Mesendoderm (in vitro differentiated cells): ENCODE data around the gene MARCKS.

Source experiments
- DNase-seq: peaks from one replicate; pipeline ENCODE4 v3.0.0; 2013
- H2AK5ac ChIP-seq: 2 replicates; pipeline ENCODE4 v1.6.1; 2013; ENCODE audit warnings: low read length, inconsistent platforms
- H2BK120ac ChIP-seq: 2 replicates; pipeline ENCODE4 v1.6.1; 2013; ENCODE audit warnings: low read depth, mild to moderate bottlenecking, low read length, moderate library complexity, mixed read lengths
- H2BK15ac ChIP-seq: replicated peaks from 2 replicates; pipeline ENCODE4 v1.6.1; 2013; ENCODE audit warnings: low read depth, mild to moderate bottlenecking, moderate library complexity
- H2BK5ac ChIP-seq: 2 replicates; pipeline ENCODE4 v1.6.1; 2013; ENCODE audit warnings: low read length, inconsistent platforms
- H3K18ac ChIP-seq: 2 replicates; pipeline ENCODE4 v1.6.1; 2013; ENCODE audit warnings: mild to moderate bottlenecking, low read length, mixed read lengths
- H3K23ac ChIP-seq: one replicate; pipeline ENCODE4 v1.6.1; 2013; ENCODE audit warnings: low read length
- H3K27ac ChIP-seq: 2 replicates; pipeline ENCODE4 v1.5.1; 2013; ENCODE audit warnings: low read depth, mild to moderate bottlenecking, inconsistent platforms, low read length, moderate library complexity
- H3K27me3 ChIP-seq: 2 replicates; pipeline ENCODE4 v1.6.1; 2013; ENCODE audit warnings: low read length, control low read depth, mild to moderate bottlenecking, inconsistent platforms; ENCODE audit not compliant: insufficient read depth, poor library complexity
- H3K36me3 ChIP-seq: 2 replicates; pipeline ENCODE4 v1.6.1; 2013; ENCODE audit warnings: low read length, inconsistent platforms; ENCODE audit not compliant: control insufficient read depth, insufficient read depth
- H3K4ac ChIP-seq: one replicate; pipeline ENCODE4 v1.6.1; 2013; ENCODE audit warnings: low read depth, mild to moderate bottlenecking, low read length, moderate library complexity
- H3K4me1 ChIP-seq: 2 replicates; pipeline ENCODE4 v1.6.1; 2013; ENCODE audit warnings: low read depth, low read length, inconsistent platforms; ENCODE audit not compliant: control insufficient read depth
- H3K4me2 ChIP-seq: 2 replicates; pipeline ENCODE4 v1.6.1; 2013; ENCODE audit warnings: low read length
- H3K4me3 ChIP-seq: 2 replicates; pipeline ENCODE4 v1.5.1; 2013; ENCODE audit warnings: mild to moderate bottlenecking, low read length
- H3K56ac ChIP-seq: one replicate; pipeline ENCODE4 v1.6.1; 2013; ENCODE audit warnings: low read length
- H3K79me1 ChIP-seq: 2 replicates; pipeline ENCODE4 v1.6.1; 2013; ENCODE audit warnings: low read length, inconsistent platforms
- H3K79me2 ChIP-seq: 2 replicates; pipeline ENCODE4 v1.6.1; 2013; ENCODE audit warnings: mild to moderate bottlenecking, low read length; ENCODE audit not compliant: control insufficient read depth, insufficient read depth
- H3K9ac ChIP-seq: 2 replicates; pipeline ENCODE4 v1.6.1; 2013; ENCODE audit warnings: low read length, inconsistent platforms
- H4K5ac ChIP-seq: one replicate; pipeline ENCODE4 v1.6.1; 2013; ENCODE audit warnings: low read length
- H4K8ac ChIP-seq: one replicate; pipeline ENCODE4 v1.6.1; 2013; ENCODE audit warnings: low read depth, mild to moderate bottlenecking, control low read depth, low read length, moderate library complexity
- WGBS: extraction: QIAGEN DNeasy Blood & Tissue Kit; methylation state at CpG from one replicate; pipeline ENCODE4 v1.1.7; 2013; ENCODE audit warnings: low lambda C conversion rate, missing lambda C conversion rate; ENCODE audit not compliant: insufficient coverage; ENCODE audit errors: extremely low coverage; 5-methylcytosine and 5-hydroxymethylcytosine counted together

MARCKS gene

GRCh38 chr6:113888956-113889630 is 31.9 kb downstream of the MARCKS start:
- Histone ChIP-seq H2BK15ac (no peak overlapping the region), H4K5ac (no peak overlapping the region), H3K56ac (no peak overlapping the region), H3K4ac (no peak overlapping the region), H3K9ac (no peak overlapping the region), H3K36me3 (no peaks in the 10 kb centered on the region), H3K27ac (no peak overlapping the region), H2BK120ac (no peak overlapping the region), H3K23ac (no peak overlapping the region), H4K8ac (no peak overlapping the region), H3K4me1 (no peaks in the 10 kb centered on the region), H2AK5ac (no peak overlapping the region), H3K18ac (no peak overlapping the region), H2BK5ac (no peak overlapping the region), H3K27me3 (no peaks in the 10 kb centered on the region), H3K79me1 (no peaks in the 10 kb centered on the region), H3K4me2 (no peak overlapping the region), H3K79me2 (no peaks in the 10 kb centered on the region), H3K4me3 (no peak overlapping the region)
- no CpG with 5 or more reads among the region's 3 CpGs for WGBS
- DNase-seq = no peak

- Histone ChIP-seq H3K4me2 (no peak overlapping the region), H3K27me3 (no peaks in the 10 kb centered on the region), H3K79me1 (no peaks in the 10 kb centered on the region), H3K79me2 (no peaks in the 10 kb centered on the region), H2BK5ac (no peak overlapping the region), H3K27ac (no peak overlapping the region), H3K9ac (no peak overlapping the region), H2AK5ac (no peak overlapping the region), H2BK120ac (no peak overlapping the region), H3K4me1 (no peaks in the 10 kb centered on the region), H3K23ac (no peak overlapping the region), H3K56ac (no peak overlapping the region), H2BK15ac (no peak overlapping the region), H4K5ac (no peak overlapping the region), H4K8ac (no peak overlapping the region), H3K18ac (no peak overlapping the region), H3K4ac (no peak overlapping the region), H3K4me3 (no peak overlapping the region), H3K36me3 (no peaks in the 10 kb centered on the region)
- DNase-seq = no peak
Measured at GRCh38 chr6:113893451-113893850, 36.3 kb downstream of the MARCKS start.

GRCh38 chr6:113893866-113894265 is 36.7 kb downstream of the MARCKS start:
- no peak overlapping the region for H2BK5ac ChIP-seq
- no peak overlapping the region for H3K4me3 ChIP-seq
- DNase-seq = no peak
- no peak overlapping the region for H3K4ac ChIP-seq
- H4K8ac ChIP-seq = no peak overlapping the region
- H3K27me3 ChIP-seq = no peaks in the 10 kb centered on the region
- no CpG with 5 or more reads among the region's 3 CpGs for WGBS
- H2BK15ac ChIP-seq = no peak overlapping the region
- no peak overlapping the region for H3K23ac ChIP-seq
- no peak overlapping the region for H3K9ac ChIP-seq
- H3K79me2 ChIP-seq = no peaks in the 10 kb centered on the region
- H3K56ac ChIP-seq = no peak overlapping the region
- no peaks in the 10 kb centered on the region for H3K4me1 ChIP-seq
- H3K27ac ChIP-seq = no peak overlapping the region
- no peak overlapping the region for H3K18ac ChIP-seq
- H3K4me2 ChIP-seq = no peak overlapping the region
- H3K36me3 ChIP-seq = no peaks in the 10 kb centered on the region
- no peak overlapping the region for H4K5ac ChIP-seq
- no peaks in the 10 kb centered on the region for H3K79me1 ChIP-seq
- no peak overlapping the region for H2AK5ac ChIP-seq
- no peak overlapping the region for H2BK120ac ChIP-seq

DNA sequence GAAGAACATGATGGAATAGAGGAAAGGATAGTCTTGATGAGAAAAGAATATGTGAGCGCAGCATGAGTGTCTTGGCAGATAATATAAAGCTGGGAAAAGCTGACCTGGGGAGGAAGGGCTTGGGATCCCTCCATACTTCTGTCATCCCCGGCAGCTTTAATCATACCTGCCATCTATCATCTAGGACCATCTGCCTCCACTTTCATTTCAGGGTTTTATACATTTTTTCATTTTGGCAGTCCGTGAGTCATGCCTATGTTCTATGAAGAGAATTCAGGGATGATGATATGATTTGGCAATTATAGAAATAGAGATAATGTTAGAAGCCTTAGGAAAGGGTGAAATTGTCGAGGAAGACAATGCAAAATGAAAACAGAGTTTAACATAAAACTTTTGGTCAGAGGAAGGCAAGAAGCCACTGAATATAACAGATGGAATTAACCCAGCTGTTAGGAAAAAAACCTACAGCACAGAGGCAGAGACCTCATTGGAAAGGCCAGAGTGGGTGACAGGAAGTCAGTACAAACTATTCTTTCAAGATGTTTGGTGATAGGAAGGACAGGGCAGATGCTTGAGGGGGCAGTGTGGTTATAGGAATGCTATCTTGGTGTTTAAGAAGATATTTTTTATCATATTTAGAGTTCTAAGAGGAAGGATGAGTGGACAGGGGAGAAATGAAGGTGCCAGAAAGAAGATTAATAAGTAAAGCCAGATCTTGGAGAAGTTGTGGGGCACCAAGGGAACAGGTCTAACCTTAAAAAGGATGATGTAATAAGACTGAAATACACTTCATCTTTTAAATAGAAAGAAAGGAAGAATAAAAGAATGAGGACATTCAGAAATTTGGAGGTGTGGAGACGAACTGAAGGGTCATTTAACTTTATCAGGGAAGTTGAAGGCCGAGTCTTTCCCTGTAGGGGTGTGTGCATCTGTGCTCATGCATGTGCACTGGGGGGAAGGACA is 37.8 kb downstream of the MARCKS start:
- H3K4me3 ChIP-seq = no peak overlapping the region
- no peak overlapping the region for H3K9ac ChIP-seq
- no peaks in the 10 kb centered on the region for H3K4me1 ChIP-seq
- no peak overlapping the region for H4K8ac ChIP-seq
- no peak overlapping the region for H3K27ac ChIP-seq
- H2BK5ac ChIP-seq = no peak overlapping the region
- no peaks in the 10 kb centered on the region for H3K27me3 ChIP-seq
- H4K5ac ChIP-seq = no peak overlapping the region
- no peak overlapping the region for H3K23ac ChIP-seq
- no peak overlapping the region for H3K4me2 ChIP-seq
- H2BK15ac ChIP-seq = no peak overlapping the region
- no peaks in the 10 kb centered on the region for H3K36me3 ChIP-seq
- H3K79me2 ChIP-seq = no peaks in the 10 kb centered on the region
- no peak overlapping the region for H2BK120ac ChIP-seq
- peak overlapping the region; percentile 15 for H3K56ac ChIP-seq
- no peak for DNase-seq
- WGBS = no CpG with 5 or more reads among the region's 6 CpGs
- no peak overlapping the region for H2AK5ac ChIP-seq
- no peak overlapping the region for H3K18ac ChIP-seq
- H3K79me1 ChIP-seq = no peaks in the 10 kb centered on the region
- no peak overlapping the region for H3K4ac ChIP-seq

DNA sequence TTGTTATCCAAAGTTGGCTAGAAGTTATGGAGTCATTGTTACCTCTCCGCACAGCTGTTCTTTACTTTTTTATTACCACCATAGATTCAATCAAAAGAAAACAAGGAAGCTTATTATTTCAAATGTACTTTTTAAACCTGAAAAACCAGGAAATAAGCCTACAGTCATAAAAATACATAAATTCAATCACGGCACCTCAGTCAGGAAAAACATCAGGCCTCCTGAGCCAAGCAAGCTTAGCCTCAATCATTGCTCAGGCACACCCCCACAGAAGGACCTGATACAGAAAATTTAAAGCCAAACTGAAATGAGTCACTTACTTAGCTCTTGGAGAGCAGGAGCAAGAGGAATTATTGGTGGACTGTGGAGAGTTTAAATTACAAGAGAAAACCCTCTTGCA is 44.3 kb downstream of the MARCKS start:
- H3K79me1 ChIP-seq = no peaks in the 10 kb centered on the region
- no peaks in the 10 kb centered on the region for H3K79me2 ChIP-seq
- H2AK5ac ChIP-seq = no peak overlapping the region
- H3K36me3 ChIP-seq = no peaks in the 10 kb centered on the region
- H3K4me2 ChIP-seq = no peak overlapping the region
- no peak overlapping the region for H2BK5ac ChIP-seq
- no peak overlapping the region for H4K8ac ChIP-seq
- no peak overlapping the region for H3K9ac ChIP-seq
- no peak overlapping the region for H3K4me3 ChIP-seq
- no peak overlapping the region for H3K56ac ChIP-seq
- H2BK120ac ChIP-seq = no peak overlapping the region
- no peak overlapping the region for H3K23ac ChIP-seq
- H3K27ac ChIP-seq = no peak overlapping the region
- no peak overlapping the region for H2BK15ac ChIP-seq
- DNase-seq = no peak
- no peak overlapping the region for H4K5ac ChIP-seq
- H3K27me3 ChIP-seq = no peaks in the 10 kb centered on the region
- no peak overlapping the region for H3K4ac ChIP-seq
- no CpG with 5 or more reads among the region's 2 CpGs for WGBS
- no peaks in the 10 kb centered on the region for H3K4me1 ChIP-seq
- no peak overlapping the region for H3K18ac ChIP-seq
